Ecto neural progenitor cell (in vitro differentiated cells): ENCODE data around the gene ASPDH.
"Not testable (repeated sequence)": the region's sequence is repeated elsewhere in the genome, so short reads cannot be mapped to it uniquely, and the experiment has no call there.

Experiments
- DNase-seq: peaks from one replicate; pipeline ENCODE4 v3.0.0-alpha.2; 2018; ENCODE audit warnings: low spot score

ASPDH gene

GRCh38 chr19:50478901-50479715 lies 34.6 kb downstream of the ASPDH start:
- DNase-seq, result peak; percentile 62

DNA sequence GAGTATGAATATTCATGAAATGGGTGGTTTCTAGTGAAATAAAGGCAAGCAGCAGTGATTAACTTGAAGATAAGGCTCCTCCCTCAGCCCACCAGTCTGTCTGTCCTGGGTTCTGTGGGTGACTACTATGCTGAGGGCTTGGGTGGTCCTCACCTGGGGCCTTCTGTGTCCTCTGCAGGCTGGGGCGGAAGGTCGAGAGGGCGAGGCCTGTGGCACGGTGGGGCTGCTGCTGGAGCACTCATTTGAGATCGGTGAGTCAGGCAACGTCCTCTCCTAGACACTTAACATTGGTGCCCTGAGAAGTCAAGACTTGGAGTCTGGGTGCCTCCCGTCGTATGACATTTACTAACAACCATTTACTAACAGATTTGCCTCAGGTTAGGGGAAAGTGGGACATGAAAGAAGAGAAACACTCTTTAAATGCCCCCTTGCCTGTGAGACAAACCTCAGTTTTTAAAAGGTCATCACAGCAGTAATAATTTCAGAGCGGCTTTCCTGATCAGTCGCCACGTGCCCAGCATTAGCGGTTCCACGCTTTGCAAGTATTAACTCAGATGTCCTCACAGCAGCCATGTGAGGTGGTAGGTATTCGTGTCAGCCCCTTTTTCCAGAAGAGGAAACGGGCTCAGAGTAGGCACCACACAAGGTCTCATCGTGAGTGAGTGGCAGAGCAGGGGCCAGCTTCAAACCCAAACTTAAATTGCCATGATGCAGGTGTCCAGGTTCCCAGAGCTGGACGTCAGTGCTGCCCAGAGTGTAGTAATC lies 35.8 kb downstream of the ASPDH start:
- no peak for DNase-seq

DNA sequence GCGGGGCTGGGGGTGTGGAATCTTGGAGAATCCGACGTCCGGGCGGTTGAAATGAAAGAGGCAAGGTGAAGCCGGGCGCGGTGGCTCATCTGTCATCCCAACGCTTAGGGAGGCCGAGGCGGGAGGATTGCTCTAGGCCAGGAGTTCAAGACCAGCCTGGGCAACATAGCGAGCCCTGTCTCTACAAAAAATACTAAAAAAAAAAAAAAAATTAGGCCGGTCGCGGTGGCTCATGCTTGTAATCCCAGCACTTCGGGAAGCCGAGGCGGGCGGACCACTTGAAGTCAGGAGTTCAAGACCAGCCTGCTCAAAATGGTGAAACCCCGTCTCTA lies 36.8 kb downstream of the ASPDH start:
- no peak for DNase-seq

- peak; percentile 95 for DNase-seq
These were observed 37.3 kb downstream of the ASPDH start, which contains the start of the genes EMC10 and GARIN5A for GRCh38 chr19:50476224-50476906. Gene EMC10, plus strand, starts transcription at chr19:50476507. Its CDS starts 38 bp downstream, at chr19:50476545. Gene GARIN5A, minus strand, starts transcription at chr19:50476848. Its CDS starts 460 bp downstream, at chr19:50476388.

DNA sequence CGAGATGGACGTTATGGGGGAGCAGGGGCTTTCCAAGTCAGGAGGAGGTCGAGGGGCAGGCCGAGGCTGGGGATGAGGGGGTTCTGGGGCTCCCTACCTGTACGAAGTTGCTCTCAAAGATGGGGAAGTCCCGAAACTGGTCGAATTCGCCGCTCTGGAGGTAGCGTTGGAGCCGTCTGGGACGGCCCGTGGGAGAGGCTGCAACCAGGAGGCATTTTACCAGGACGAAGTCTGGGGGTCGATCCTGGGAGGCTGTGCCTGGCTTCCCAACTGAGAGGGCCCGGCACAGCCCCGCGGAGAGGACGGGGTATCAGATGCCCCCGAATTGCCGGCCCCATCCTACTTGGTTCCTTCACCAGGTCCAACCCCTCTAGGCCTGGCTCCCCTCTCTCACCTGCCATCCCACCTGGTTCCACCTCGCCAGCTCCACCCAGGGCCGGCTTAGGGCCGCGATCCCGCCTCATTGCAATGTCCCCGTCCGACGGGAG lies 37.9 kb downstream of the ASPDH start:
- DNase-seq, result no peak

- DNase-seq, result no peak
These were observed 38.6 kb downstream of the ASPDH start for GRCh38 chr19:50475101-50475568.

- DNase-seq, result not testable (repeated sequence)
These were observed 40.4 kb downstream of the ASPDH start for GRCh38 chr19:50473336-50473735.

- no peak for DNase-seq
These were observed 44.9 kb downstream of the ASPDH start for GRCh38 chr19:50468818-50469217.

GRCh38 chr19:50467566-50467965 lies 46.1 kb downstream of the ASPDH start:
- DNase-seq, result no peak

DNA sequence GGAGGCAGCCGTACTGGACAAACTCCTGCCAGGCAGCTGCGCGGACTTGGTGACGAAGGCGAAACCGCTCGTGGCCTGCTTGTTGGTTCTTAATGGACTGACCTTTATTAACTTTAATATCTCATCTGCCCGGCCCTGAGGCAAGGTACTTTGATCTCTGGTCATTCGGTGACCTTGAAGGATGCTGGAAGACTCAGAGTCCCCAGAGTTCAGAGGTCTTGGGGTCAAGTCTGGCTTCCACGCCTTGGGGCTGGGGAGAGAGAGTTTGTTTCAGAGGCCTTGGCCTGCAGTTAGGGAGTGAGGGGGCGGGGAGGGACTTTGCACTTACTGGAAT lies 47.0 kb downstream of the ASPDH start:
- DNase-seq, result no peak

DNA sequence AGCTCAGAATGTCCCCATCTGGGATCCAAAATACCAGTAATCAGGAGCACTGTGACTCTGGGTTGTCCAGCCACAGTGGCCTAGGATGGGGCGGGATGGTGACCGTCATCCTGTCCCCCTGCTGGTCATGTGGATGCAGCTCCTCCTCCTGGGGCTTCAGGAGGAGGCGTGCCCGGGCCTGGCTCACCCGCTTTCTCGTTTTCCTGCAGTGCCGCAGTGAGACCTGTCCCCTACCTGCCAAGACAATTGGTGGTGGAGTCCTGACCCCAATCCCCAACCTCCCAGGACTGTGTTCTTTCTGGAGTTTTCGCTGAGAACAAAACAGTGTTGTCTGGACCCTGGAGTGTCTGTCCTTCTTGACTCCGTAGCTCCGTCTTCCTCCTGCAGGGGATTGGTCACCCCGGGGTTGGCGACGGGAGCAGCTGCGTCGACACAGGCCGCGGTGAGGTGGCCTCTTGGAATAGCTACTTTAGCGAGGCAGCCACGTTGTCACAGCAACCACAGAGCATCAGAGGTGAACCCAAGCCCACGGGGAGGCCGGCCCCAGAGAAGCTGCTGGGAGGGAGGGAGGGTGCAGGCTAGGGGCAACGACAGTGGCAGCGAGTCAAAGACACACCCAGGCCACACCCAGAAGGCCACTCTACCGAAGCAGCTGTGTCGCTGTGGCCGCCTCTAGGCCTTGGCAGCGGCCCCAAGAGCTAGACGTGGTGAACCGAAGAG lies 47.6 kb downstream of the ASPDH start:
- DNase-seq, result peak; percentile 79

- no peak for DNase-seq
These were observed 48.7 kb downstream of the ASPDH start for GRCh38 chr19:50465000-50465399.

DNA sequence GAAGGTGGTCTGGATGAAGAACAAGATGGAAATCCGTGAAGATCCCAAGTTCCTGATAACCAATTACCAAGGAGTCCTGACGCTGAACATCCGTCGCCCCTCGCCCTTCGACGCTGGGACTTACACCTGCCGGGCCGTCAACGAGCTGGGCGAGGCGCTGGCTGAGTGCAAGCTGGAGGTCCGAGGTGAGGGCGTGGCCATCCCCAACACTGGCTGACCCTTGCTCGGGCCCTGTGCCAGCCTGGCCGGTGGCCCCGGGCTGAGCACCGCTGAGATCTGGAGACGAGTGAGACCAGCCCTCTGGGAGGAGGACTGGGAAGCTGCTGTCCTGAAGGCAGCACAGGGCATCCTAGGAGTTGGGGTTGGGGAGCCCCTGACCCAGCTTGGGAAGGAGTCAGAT lies 49.4 kb downstream of the ASPDH start:
- no peak for DNase-seq

DNA sequence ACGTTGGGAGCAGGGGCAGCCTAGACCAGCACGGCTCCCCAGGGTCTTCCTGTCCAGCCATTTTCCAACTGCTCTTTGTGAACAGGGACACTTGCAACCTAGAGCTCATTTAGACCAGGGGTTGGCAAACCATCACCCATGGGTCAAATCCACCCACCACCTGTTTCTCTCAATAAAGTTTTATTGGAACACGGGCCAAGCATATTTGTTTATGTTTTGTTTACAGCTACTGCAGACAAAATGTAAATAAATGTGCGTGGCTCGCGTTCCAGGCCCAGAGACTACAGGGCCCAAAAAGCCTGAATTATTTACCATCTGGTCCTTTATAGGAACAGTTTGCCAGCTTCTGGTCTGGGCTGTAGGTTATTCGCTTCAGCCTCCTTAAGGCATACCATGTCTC lies 50.7 kb downstream of the ASPDH start:
- no peak for DNase-seq
